GM10266 (cell line): ENCODE results near the gene PRKG2.

Experiments used
- DNase-seq: peaks from one replicate; pipeline ENCODE4 v3.0.0; 2012; ENCODE audit errors: extremely low spot score
- CTCF ChIP-seq: IDR thresholded peaks from 2 replicates; pipeline ENCODE4 v1.5.1; 2012; ENCODE audit warnings: mild to moderate bottlenecking, low read depth; ENCODE audit not compliant: control insufficient read depth, insufficient read depth; ENCODE audit errors: missing control alignments

Gene PRKG2

GRCh38 chr4:81095389-81095788 lies 119.6 kb downstream of the PRKG2 start:
- no peak for DNase-seq
- TF ChIP-seq CTCF = no peak

GRCh38 chr4:81093720-81094401 lies 121.2 kb downstream of the PRKG2 start:
- no peak for DNase-seq
- no peak for TF ChIP-seq CTCF

- no peak for TF ChIP-seq CTCF
Measured at GRCh38 chr4:81085979-81086378, 129.0 kb downstream of the PRKG2 start.

GRCh38 chr4:81085291-81085690 lies 129.7 kb downstream of the PRKG2 start:
- no peak for TF ChIP-seq CTCF
- no peak for DNase-seq

More at GRCh38 chr4:81085979-81086378, 129.0 kb downstream of the PRKG2 start:
- DNase-seq = no peak

GRCh38 chr4:81084634-81085033 lies 130.4 kb downstream of the PRKG2 start:
- TF ChIP-seq CTCF = no peak
- no peak for DNase-seq

- no peak for TF ChIP-seq CTCF
- DNase-seq = no peak
Measured at GRCh38 chr4:81084029-81084428, 131.0 kb downstream of the PRKG2 start.

- TF ChIP-seq CTCF = no peak
- no peak for DNase-seq
Measured at GRCh38 chr4:81081156-81081555, 133.9 kb downstream of the PRKG2 start.
